ENCODE results near the gene GSG1L. TPM values are rescaled to one million over a fixed set of nuclear protein-coding genes. Genes with fewer than 3 reads are reported as not detected.

The GSG1L gene
- polyA plus RNA-seq, 3 donors: not detected

DNA sequence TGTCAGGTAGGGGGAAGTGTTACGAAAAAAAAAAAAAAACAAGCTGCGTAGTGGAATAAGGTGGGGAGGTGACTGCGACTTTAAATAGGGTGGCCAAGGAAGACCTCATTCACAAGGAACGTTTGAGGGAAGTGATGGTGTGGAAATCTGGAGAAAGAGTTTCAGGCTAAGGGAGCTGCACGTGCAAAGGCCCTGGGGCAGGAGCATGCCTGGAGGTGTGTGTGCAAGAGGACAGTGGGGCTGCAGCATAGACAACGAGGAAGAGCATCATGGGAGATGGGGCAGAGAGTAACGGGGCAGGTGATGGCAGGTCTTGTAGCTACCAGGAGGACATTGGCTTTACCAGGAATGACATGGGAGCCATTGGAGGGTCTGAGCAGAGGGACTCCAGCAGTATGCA, 12.0 kb downstream of the GSG1L start:
- no peaks in the 10 kb centered on the region for H3K36me3 Mint-ChIP-seq
- no peaks in the 10 kb centered on the region for H3K36me3 ChIP-seq (replicated peaks in 1 of 2; ENCODE audit: control insufficient read depth in 1 of 2, insufficient read depth in 2 of 2, low read length in 2 of 2)
- no peak overlapping the region for H3K27ac Mint-ChIP-seq
- no peak overlapping the region for H3K4me2 ChIP-seq (replicated peaks; ENCODE audit: extremely low read depth, low read length, poor library complexity, severe bottlenecking)
- H3K27ac ChIP-seq (ENCODE audit: low read depth in 1 of 2, low read length in 2 of 2): no peak overlapping the region
- no peak overlapping the region for H2AFZ ChIP-seq (ENCODE audit: insufficient read depth, low read depth, low read length, poor library complexity, severe bottlenecking)
- intact Hi-C loops (cut with micrococcal nuclease): no loop called here
- H3K4me1 Mint-ChIP-seq: peaks cover 2% of the 10 kb centered on the region
- H3K27me3 Mint-ChIP-seq (ENCODE audit: low read depth in 3 of 3): peaks cover 2 to 15% (median 11%) of the 10 kb centered on the region in 3 donors
- H3K4me3 Mint-ChIP-seq: no peak overlapping the region
- no peak for DNase-seq
- H3K4me3 ChIP-seq (replicated peaks in 1 of 3; ENCODE audit: low read depth in 2 of 3, low read length in 3 of 3): no peak overlapping the region
- H3K79me2 ChIP-seq (ENCODE audit: insufficient read depth, low read length): no peaks in the 10 kb centered on the region
- H3K27me3 ChIP-seq (ENCODE audit: control insufficient read depth in 2 of 2, insufficient read depth in 2 of 2, low read length in 2 of 2): no peaks in the 10 kb centered on the region
- no peaks in the 10 kb centered on the region for H3K4me1 ChIP-seq (ENCODE audit: control insufficient read depth in 1 of 2, insufficient read depth in 2 of 2, low read length in 2 of 2)
- H3K9me3 Mint-ChIP-seq: peaks cover 0 to 9% (median 7%) of the 10 kb centered on the region in 7 donors
- WGBS (ENCODE audit: insufficient coverage): 78% methylated on average over 7 of the region's 7 CpGs
- H3K9me3 ChIP-seq (replicated peaks in 1 of 2; ENCODE audit: control insufficient read depth in 1 of 2, insufficient read depth in 1 of 2, low read length in 2 of 2): no peaks in the 10 kb centered on the region
- no peaks in the 10 kb centered on the region for H4K20me1 ChIP-seq (ENCODE audit: insufficient read depth, low read length)
- TF ChIP-seq CTCF (IDR thresholded peaks at IDR 0.05): no peak
- no peak overlapping the region for H3K9ac ChIP-seq (ENCODE audit: insufficient read depth, low read length, poor library complexity, severe bottlenecking)

- H3K27me3 ChIP-seq (ENCODE audit: control insufficient read depth in 2 of 2, insufficient read depth in 2 of 2, low read length in 2 of 2): no peaks in the 10 kb centered on the region
- Mint-ChIP-seq H3K36me3 (no peaks in the 10 kb centered on the region), H3K27ac (no peak overlapping the region), H3K27me3 (ENCODE audit: low read depth in 3 of 3) (peaks cover 5 to 10% (median 8%) of the 10 kb centered on the region in 3 donors), H3K4me3 (no peak overlapping the region), H3K4me1 (no peaks in the 10 kb centered on the region), H3K9me3 (peaks cover 0 to 5% (median 0%) of the 10 kb centered on the region in 7 donors)
- no peak for TF ChIP-seq CTCF (IDR thresholded peaks at IDR 0.05)
- no peak overlapping the region for H3K4me3 ChIP-seq (replicated peaks in 1 of 3; ENCODE audit: low read depth in 2 of 3, low read length in 3 of 3)
- H3K4me1 ChIP-seq (ENCODE audit: control insufficient read depth in 1 of 2, insufficient read depth in 2 of 2, low read length in 2 of 2): no peaks in the 10 kb centered on the region
- H3K79me2 ChIP-seq (ENCODE audit: insufficient read depth, low read length): no peaks in the 10 kb centered on the region
- intact Hi-C loops (cut with micrococcal nuclease): no loop called here
- no peak overlapping the region for H2AFZ ChIP-seq (ENCODE audit: insufficient read depth, low read depth, low read length, poor library complexity, severe bottlenecking)
- no peaks in the 10 kb centered on the region for H3K9me3 ChIP-seq (replicated peaks in 1 of 2; ENCODE audit: control insufficient read depth in 1 of 2, insufficient read depth in 1 of 2, low read length in 2 of 2)
- no peaks in the 10 kb centered on the region for H4K20me1 ChIP-seq (ENCODE audit: insufficient read depth, low read length)
- no peaks in the 10 kb centered on the region for H3K36me3 ChIP-seq (replicated peaks in 1 of 2; ENCODE audit: control insufficient read depth in 1 of 2, insufficient read depth in 2 of 2, low read length in 2 of 2)
- WGBS (ENCODE audit: insufficient coverage): 90% methylated on average over 8 of the region's 8 CpGs
- DNase-seq: no peak
- H3K9ac ChIP-seq (ENCODE audit: insufficient read depth, low read length, poor library complexity, severe bottlenecking): no peak overlapping the region
- no peak overlapping the region for H3K27ac ChIP-seq (ENCODE audit: low read depth in 1 of 2, low read length in 2 of 2)
- H3K4me2 ChIP-seq (replicated peaks; ENCODE audit: extremely low read depth, low read length, poor library complexity, severe bottlenecking): no peak overlapping the region
Observed at GRCh38 chr16:28042811-28043210, 20.7 kb downstream of the GSG1L start.

Measured in CD14-positive monocyte (primary cell).